Measurements from ENCODE around the gene VWCE.

VWCE gene

GRCh38 chr11:61339490-61339878 is 44.4 kb upstream of the VWCE start:
- no peak overlapping the region for H3K4me3 ChIP-seq (ENCODE audit: control insufficient read depth, low read depth, low read length)
- TF ChIP-seq, protein P1, sequence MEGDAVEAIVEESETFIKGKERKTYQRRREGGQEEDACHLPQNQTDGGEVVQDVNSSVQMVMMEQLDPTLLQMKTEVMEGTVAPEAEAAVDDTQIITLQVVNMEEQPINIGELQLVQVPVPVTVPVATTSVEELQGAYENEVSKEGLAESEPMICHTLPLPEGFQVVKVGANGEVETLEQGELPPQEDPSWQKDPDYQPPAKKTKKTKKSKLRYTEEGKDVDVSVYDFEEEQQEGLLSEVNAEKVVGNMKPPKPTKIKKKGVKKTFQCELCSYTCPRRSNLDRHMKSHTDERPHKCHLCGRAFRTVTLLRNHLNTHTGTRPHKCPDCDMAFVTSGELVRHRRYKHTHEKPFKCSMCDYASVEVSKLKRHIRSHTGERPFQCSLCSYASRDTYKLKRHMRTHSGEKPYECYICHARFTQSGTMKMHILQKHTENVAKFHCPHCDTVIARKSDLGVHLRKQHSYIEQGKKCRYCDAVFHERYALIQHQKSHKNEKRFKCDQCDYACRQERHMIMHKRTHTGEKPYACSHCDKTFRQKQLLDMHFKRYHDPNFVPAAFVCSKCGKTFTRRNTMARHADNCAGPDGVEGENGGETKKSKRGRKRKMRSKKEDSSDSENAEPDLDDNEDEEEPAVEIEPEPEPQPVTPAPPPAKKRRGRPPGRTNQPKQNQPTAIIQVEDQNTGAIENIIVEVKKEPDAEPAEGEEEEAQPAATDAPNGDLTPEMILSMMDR (IDR thresholded peaks at IDR 0.05; ENCODE audit: control insufficient read depth, insufficient read depth, low read depth, low read length, missing control alignments), result no peak
- DNase-seq (ENCODE audit: low read depth), result no peak

DNA sequence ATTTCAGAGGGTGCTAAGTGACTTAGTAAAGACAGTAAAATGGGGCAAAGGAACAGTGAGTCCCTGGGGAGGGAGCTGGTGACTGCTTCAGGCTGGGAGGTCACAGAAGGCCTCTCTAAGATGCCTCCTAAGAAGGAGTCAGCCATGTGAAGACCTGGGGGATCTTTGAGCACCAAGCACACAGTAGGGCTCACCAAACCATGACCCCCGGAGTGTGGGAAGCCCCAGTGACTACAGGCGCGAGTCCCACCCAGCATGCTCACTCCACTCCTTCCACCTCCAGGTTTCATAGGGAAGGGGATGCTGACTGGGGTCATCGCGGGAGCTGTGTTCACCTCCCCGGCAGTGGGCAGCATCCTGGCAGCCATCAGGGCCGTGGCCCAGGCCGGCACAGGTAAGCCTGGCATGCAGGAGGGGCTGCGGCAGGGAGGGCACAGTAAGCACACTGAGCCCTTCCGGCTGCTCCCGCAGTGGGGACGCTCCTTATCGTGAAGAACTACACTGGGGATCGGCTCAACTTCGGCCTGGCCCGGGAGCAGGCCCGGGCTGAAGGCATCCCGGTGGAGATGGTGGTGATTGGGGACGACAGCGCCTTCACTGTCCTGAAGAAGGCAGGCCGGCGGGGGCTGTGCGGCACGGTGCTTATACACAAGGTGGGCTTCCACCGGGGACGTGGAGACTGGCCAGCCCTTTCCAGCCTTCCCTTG is 43.8 kb upstream of the VWCE start:
- H3K4me3 ChIP-seq (ENCODE audit: control insufficient read depth, low read depth, low read length), result no peak overlapping the region
- no peak for DNase-seq (ENCODE audit: low read depth)
- TF ChIP-seq, protein P1 (IDR thresholded peaks at IDR 0.05; ENCODE audit: control insufficient read depth, insufficient read depth, low read depth, low read length, missing control alignments), result no peak

- TF ChIP-seq, protein P1 (IDR thresholded peaks at IDR 0.05; ENCODE audit: control insufficient read depth, insufficient read depth, low read depth, low read length, missing control alignments), result no peak
- no peak for DNase-seq (ENCODE audit: low read depth)
- H3K4me3 ChIP-seq (ENCODE audit: control insufficient read depth, low read depth, low read length), result no peak overlapping the region
These were observed 42.8 kb upstream of the VWCE start for GRCh38 chr11:61337706-61338470.

DNA sequence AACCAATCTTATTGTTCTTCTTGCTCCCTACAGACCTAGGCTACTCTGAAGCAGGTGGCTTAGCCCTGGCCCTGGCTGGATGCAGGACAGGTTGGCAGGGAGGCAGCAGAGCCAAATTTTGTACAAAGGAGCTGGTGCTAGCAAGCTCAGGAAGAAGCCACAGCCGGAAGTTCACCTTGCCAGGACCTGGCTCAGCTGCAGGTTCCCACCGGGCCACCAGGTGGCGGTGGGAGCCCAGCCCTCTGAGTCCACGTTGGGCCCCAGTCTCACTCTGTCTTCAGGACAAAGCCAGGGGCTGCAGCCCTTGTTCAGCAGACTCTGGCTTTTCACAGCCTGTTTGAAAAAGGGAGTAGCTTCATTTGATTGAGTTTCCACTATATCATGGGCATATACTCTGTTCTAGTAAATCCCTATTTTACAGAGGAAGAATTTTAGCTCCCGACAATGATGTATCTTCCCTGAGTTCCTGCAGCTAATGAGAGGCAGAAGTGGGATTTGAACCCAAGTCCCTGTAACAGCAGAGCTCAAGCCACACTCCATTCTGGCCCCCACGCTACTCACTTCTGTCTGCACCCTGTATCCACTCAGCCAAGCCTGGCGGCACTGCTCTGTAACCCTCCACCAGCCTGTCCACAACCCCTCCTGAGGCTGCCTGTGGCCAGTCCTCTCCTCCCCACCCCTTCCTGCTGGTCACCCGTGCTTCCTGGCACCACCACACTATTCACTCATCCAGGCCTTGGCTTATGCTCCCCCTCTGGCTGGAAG is 41.2 kb upstream of the VWCE start:
- TF ChIP-seq, protein P1 (IDR thresholded peaks at IDR 0.05; ENCODE audit: control insufficient read depth, insufficient read depth, low read depth, low read length, missing control alignments), result peak; percentile 99
- no peak overlapping the region for H3K4me3 ChIP-seq (ENCODE audit: control insufficient read depth, low read depth, low read length)
- DNase-seq (ENCODE audit: low read depth), result no peak

DNA sequence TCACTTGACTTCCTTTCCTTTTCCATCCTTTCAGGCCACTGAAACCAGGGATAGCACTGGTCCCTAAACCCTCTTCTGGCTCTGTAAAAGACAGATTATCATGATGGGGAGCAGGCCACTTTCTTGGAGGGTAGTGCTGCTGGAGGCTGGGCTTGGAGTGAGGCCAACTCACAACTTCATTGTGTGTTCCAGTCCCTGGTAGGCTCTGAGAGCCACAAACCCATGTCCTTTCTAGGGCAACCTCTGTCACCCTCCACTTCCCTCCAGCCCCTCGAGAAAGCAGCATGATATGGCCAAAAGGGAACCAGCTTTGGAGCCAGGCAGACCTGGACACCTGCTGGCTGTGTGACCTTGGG is 40.2 kb upstream of the VWCE start:
- no peak overlapping the region for H3K4me3 ChIP-seq (ENCODE audit: control insufficient read depth, low read depth, low read length)
- DNase-seq (ENCODE audit: low read depth), result no peak
- TF ChIP-seq, protein P1 (IDR thresholded peaks at IDR 0.05; ENCODE audit: control insufficient read depth, insufficient read depth, low read depth, low read length, missing control alignments), result no peak

GRCh38 chr11:61334434-61335354 is 39.6 kb upstream of the VWCE start:
- no peak for DNase-seq (ENCODE audit: low read depth)
- no peak overlapping the region for H3K4me3 ChIP-seq (ENCODE audit: control insufficient read depth, low read depth, low read length)
- TF ChIP-seq, protein P1 (IDR thresholded peaks at IDR 0.05; ENCODE audit: control insufficient read depth, insufficient read depth, low read depth, low read length, missing control alignments), result no peak

Measured in AG09309 (cell line).